NCI-H1048 (cell line): ENCODE data around the gene P3H3.

Experiments
- DNase-seq: peaks from one replicate; lab custom pipeline; 2025; lab: John Stamatoyannopoulos, UW

P3H3 gene

GRCh38 chr12:6807170-6807569 lies 21.0 kb upstream of the P3H3 start:
- DNase-seq, result no peak

DNA sequence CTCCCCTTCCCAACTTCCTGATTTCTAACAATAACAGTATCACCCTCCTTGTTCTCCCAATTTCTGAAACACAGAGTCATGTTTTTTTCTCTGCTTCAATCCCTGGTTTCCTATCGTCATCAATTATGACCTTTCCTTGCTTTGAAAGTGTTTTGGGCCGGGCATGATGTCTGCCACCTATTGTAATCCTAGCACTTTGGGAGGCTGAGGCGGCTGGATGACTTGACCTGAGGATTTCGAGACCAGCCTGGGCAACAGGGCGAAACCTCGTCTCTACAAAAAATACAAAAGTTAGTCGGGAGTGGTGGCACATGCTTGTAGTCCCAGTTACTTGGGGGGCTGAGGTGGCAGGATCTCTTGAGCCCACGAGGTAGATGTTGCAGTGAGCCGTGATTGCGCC lies 19.2 kb upstream of the P3H3 start:
- DNase-seq, result no peak

GRCh38 chr12:6810758-6811157 lies 17.4 kb upstream of the P3H3 start:
- DNase-seq, result no peak

DNA sequence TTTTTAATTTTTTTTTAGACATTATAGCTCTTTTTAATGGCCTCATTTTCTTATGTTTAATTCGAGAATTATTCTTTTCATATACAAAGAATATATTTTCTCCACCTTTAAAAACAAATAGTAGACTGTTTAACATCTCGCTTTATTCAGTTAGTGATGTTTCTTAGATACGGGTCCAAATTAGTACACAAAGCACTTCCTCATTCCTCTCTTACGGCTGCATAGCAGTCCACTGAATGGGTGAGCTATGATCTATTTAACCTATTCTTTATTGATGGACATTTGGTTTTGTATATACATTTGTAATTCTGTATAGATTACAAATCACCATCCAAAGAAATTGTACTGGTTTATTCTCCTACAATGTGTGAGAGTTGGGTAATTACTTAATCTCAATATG lies 14.8 kb upstream of the P3H3 start:
- DNase-seq, result no peak

- DNase-seq, result no peak
Measured at GRCh38 chr12:6816598-6816997, 11.6 kb upstream of the P3H3 start.

DNA sequence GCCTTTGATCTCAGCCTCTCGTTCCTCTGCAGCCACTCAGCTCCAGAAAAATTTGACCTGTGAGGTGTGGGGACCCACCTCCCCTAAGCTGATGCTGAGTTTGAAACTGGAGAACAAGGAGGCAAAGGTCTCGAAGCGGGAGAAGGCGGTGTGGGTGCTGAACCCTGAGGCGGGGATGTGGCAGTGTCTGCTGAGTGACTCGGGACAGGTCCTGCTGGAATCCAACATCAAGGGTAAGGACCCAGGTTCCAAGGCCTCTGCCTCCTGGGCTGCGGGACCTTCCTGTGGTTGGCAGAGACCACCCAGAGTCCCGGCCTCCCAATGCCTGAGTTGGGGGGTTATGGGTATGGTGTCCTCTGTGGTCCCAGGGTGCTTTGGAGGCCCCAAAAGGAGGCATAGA lies 11.1 kb upstream of the P3H3 start:
- no peak for DNase-seq

GRCh38 chr12:6817662-6818157 lies 10.5 kb upstream of the P3H3 start:
- DNase-seq, result no peak

DNA sequence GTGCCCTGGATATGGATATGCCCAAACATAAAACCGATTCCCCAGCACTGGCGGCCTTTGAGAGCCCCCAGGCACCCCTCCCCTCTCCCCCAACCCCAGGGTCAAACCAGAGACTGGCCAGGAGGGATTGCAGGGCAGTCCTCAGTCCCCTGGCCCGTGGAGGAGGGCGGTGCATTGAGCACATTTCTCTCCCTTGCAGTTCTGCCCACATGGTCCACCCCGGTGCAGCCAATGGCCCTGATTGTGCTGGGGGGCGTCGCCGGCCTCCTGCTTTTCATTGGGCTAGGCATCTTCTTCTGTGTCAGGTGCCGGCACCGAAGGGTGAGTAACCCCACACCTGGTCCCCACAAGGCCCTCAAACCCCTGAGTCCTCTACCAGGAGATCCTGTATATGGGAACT lies 10.0 kb upstream of the P3H3 start:
- DNase-seq, result no peak

GRCh38 chr12:6818645-6819044 lies 9.6 kb upstream of the P3H3 start:
- DNase-seq, result no peak

DNA sequence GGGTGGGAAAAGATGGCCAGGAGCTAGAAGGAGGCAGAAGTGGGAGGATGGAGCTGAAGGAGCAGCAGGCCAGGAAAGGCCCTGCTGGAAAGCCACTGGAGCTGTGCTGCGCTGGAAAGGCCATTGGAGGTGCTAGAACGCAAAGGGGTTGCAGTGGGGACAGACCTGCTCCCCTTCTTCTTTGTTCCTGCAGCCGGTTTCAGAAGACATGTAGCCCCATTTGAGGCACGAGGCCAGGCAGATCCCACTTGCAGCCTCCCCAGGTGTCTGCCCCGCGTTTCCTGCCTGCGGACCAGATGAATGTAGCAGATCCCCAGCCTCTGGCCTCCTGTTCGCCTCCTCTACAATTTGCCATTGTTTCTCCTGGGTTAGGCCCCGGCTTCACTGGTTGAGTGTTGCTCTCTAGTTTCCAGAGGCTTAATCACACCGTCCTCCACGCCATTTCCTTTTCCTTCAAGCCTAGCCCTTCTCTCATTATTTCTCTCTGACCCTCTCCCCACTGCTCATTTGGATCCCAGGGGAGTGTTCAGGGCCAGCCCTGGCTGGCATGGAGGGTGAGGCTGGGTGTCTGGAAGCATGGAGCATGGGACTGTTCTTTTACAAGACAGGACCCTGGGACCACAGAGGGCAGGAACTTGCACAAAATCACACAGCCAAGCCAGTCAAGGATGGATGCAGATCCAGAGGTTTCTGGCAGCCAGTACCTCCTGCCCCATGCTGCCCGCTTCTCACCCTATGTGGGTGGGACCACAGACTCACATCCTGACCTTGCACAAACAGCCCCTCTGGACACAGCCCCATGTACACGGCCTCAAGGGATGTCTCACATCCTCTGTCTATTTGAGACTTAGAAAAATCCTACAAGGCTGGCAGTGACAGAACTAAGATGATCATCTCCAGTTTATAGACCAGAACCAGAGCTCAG lies 8.8 kb upstream of the P3H3 start:
- DNase-seq, result no peak

DNA sequence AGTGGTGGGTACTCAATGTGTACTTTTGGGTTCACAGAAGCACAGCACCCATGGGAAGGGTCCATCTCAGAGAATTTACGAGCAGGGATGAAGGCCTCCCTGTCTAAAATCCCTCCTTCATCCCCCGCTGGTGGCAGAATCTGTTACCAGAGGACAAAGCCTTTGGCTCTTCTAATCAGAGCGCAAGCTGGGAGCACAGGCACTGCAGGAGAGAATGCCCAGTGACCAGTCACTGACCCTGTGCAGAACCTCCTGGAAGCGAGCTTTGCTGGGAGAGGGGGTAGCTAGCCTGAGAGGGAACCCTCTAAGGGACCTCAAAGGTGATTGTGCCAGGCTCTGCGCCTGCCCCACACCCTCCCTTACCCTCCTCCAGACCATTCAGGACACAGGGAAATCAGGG lies 8.0 kb upstream of the P3H3 start:
- DNase-seq, result no peak

- no peak for DNase-seq
Measured at GRCh38 chr12:6821591-6822425, 6.4 kb upstream of the P3H3 start, which contains the start of gene GPR162. GPR162 (plus strand) TSS chr12:6821821; CDS start chr12:6823899, 2,078 bp downstream.

- no peak for DNase-seq
Measured at GRCh38 chr12:6822426-6823135, 5.6 kb upstream of the P3H3 start.

DNA sequence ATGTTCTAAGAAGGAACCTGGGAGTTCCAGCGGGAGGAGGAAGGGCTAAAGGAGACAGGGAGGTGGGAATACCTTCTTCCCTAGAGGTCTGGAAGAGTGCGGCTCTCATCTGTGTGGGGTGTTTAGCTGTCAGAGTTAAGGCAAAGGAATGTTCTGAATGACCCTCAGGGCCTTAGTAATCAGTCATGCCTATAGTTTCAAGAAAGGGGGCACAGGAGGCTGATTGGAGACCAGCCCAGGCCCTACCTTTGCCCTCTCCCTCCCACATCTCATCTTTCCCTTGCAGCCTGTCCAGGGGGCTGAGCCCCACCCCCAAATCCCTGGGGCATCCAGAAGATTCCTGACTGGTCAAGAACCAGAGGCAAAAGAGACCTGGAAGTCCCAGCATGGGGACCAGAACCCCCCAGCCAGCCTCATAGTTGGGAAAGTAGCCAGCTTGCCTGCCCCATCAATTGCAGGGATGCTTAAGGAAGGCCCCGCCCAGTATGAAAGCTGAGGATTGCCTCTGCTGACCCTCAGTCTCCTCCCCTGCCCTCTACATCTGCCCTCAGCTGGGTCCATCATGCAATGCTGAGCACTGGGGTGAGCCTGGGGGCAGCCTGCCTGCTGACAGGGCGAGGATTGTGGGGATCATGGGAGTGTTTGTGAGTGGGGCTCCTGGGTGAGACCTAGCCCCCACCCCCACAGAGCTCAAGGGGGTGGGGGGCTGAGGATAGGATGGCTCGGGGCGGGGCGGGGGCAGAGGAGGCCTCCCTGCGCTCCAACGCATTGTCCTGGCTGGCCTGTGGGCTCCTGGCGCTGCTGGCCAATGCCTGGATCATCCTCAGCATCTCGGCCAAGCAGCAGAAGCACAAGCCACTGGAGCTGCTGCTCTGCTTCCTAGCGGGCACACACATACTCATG lies 4.8 kb upstream of the P3H3 start:
- DNase-seq, result no peak

- DNase-seq, result no peak
Measured at GRCh38 chr12:6824085-6824775, 4.0 kb upstream of the P3H3 start.

DNA sequence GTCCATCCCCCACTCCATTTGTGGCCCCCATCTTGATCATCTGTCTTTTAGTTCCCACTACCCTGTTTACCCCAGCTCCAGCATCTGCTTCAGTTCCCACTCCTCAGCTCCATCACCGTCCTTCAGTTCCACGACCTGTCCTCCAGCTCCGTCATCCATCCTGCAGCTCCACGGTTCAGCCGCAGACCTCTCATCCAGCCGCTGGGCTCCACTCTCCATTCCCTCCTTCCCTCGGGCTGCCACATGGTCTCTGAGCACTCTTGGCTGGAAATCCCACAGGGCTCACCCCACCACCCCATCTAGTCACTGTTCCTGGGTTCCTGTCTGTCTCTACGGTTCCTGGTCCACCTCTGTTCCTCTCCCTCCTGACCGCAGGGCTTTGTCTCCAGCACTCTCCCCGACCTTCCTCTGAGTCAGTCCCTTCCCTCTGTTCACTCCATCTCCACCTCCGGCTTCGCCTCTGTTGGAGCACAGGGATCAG lies 3.3 kb upstream of the P3H3 start:
- DNase-seq, result no peak

DNA sequence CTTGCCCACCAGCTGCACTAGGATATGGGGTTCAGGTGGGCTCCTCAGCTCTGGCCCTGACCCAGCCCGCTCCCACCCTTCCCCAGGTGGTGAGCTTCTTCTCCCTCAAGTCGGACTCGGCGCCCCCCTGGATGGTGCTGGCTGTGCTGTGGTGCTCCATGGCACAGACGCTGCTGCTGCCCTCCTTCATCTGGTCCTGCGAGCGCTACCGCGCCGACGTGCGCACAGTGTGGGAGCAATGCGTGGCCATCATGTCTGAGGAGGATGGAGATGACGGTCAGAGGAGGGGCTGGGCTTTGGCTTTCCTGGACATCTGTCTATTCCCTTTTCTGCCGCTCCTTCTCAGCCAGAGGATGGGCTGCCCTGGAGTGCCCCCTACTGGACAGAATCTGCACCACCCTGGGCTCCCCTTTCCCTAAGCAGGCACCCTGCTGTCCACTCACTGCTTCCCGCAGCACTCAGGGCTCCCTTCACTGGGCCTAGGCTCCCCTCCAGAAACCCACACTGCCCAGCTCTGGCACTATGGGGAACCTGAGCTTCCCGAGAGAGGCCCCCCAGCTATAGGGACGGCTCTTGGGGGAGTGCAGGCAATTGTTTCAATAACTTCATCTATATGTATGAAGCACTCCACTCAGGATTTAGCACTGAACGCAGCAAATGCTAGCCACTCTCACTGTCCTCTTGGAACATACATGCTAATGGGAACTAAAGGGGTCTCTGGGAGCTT lies 2.6 kb upstream of the P3H3 start:
- peak; percentile 65 for DNase-seq

DNA sequence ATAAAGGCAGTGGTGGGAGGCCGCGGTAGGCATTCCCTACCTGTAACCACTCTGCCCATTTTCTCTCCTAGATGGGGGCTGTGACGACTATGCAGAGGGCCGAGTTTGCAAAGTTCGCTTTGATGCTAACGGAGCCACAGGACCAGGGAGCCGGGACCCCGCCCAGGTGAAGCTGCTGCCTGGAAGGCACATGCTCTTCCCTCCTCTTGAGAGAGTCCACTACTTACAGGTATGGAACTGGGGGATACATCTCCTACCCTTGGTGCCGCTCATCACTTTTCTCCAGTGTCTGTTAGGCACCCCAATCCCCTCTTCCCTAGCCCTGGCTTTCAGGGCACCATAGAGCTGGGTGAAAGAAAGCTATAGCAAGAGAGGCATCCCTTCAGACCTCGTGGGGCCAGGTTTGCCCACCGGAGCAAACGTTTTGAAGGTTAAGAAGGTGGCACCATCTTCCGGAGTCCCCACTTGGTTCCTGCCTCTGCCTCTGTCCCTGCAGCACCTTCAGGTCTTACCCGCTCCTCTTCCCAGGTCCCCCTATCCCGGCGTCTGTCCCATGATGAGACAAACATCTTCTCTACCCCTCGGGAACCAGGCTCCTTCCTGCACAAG lies 2.0 kb upstream of the P3H3 start:
- no peak for DNase-seq

GRCh38 chr12:6826734-6827436 lies 1.3 kb upstream of the P3H3 start:
- no peak for DNase-seq
